Fibroblast of lung (primary cell): ENCODE results near the gene CCDC158.

Experiments used
- EZH2 ChIP-seq: IDR thresholded peaks from 2 replicates; pipeline ENCODE4 v1.5.1; 2012; ENCODE audit warnings: low read length, control low read depth, mild to moderate bottlenecking; ENCODE audit errors: missing control alignments
- TF ChIP-seq, protein P1 (sequence below), 2 donors: IDR thresholded peaks in 1 of 2; conservative IDR thresholded peaks in 1 of 2; 1 replicate in 1 of 2; 2 replicates in 1 of 2; pipeline ENCODE4 v1.5.1; 2011 to 2012; ENCODE audit warnings: low read length in 2 of 2, control low read depth in 1 of 2, inconsistent platforms in 1 of 2, low read depth in 1 of 2, mild to moderate bottlenecking in 1 of 2

DNA sequence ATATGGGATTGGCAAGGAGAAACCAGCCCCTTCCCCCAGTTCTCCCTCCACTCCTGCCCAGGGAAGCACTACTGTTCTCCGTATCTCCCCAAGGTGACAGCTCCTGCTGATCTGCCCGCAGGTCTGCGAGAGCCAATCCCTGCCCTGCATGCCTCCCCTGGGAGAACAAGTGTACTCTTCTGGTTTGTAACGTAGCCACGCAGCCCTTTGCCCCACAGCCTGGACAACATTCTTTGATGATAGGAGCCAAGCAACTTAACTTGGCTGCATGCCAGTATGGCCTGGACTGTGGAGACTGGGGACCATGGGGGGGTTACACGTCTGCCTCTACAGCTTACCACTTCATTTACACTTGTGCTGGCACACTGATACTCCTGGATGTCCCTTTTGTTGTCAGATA, 112.4 kb downstream of the CCDC158 start:
- TF ChIP-seq, protein P1, sequence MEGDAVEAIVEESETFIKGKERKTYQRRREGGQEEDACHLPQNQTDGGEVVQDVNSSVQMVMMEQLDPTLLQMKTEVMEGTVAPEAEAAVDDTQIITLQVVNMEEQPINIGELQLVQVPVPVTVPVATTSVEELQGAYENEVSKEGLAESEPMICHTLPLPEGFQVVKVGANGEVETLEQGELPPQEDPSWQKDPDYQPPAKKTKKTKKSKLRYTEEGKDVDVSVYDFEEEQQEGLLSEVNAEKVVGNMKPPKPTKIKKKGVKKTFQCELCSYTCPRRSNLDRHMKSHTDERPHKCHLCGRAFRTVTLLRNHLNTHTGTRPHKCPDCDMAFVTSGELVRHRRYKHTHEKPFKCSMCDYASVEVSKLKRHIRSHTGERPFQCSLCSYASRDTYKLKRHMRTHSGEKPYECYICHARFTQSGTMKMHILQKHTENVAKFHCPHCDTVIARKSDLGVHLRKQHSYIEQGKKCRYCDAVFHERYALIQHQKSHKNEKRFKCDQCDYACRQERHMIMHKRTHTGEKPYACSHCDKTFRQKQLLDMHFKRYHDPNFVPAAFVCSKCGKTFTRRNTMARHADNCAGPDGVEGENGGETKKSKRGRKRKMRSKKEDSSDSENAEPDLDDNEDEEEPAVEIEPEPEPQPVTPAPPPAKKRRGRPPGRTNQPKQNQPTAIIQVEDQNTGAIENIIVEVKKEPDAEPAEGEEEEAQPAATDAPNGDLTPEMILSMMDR (conservative IDR thresholded peaks at IDR 0.05 in 1 of 2, IDR thresholded peaks at IDR 0.05 in 1 of 2; ENCODE audit: low read depth in 1 of 2, low read length in 2 of 2): no peak
- no peak for TF ChIP-seq EZH2
